Measurements from ENCODE around the gene ID3.
A peak's percentile ranks its signal among the peaks of the same experiment; 100 is the strongest.

ID3 gene, protein sequence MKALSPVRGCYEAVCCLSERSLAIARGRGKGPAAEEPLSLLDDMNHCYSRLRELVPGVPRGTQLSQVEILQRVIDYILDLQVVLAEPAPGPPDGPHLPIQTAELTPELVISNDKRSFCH

GRCh38 chr1:23559136-23559984, at the start of gene ID3:
TSS of gene ID3 (minus strand) at chr1:23559501. CDS start at chr1:23559426, 75 bp downstream.
- DNase-seq (ENCODE audit: low spot score): peak; percentile 88

DNA sequence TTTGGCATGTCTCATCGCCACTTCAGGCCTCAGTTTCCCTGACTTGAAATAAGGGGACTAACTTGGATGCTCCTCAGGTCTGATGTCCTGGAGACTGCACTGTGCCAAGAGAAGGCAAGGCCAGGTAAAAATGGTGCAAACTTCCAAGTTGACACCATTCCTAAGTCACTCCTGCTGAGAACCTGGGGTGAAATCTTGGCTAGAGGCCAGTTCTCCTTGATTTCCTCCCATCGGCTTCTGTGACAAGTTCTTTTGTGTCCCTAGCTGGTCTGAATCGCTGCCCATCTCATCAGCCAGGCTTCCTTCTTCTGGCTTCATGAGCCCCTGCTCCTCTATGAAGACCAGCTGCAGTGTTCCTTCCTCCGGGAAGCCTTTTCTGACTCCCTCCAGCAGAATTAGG, 48.6 kb upstream of the ID3 start:
- no peak for DNase-seq (ENCODE audit: low spot score)

DNA sequence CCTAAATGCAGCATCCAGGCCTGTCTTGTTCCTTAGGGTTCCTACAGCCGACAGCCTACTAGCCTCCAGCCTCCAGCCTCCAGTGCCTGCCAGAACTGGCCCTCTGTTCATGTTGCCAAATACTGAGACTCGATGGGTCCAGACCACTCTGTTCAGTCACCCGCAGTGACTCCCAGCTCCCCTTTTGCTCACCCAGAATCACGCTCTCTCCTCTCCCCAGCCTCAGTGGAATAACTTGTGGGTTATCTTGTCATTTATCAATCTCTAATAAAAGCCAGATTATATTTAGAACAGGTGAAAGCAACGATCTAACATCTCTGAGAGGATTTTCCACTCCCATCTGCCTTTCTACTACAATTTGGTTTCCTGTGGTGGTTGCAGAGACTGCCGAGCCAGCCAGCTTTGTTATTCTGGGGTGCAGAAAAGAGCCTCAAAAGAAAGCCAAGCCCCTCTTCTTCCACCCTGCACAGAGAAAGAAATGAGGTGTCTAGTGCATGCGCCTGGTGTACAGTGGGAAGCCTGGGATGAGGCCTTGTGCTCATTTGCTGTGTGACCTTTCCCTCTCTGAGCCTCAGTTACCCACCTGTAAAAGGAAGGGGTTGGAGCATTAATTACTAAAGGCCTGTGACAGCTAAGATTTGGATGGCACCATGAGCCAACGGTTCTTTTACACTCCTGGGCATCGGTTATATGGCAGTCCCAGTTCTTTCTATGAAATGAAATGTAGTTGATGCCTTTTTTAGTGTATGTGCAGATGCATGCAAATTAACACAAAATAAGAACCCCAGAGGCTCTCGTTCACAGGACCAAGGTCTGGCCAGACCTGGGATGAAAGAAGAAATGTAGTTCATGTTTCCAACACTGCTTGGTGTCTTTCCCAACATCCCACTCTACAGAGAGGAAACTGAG, 42.9 kb upstream of the ID3 start:
- no peak for DNase-seq (ENCODE audit: low spot score)

DNA sequence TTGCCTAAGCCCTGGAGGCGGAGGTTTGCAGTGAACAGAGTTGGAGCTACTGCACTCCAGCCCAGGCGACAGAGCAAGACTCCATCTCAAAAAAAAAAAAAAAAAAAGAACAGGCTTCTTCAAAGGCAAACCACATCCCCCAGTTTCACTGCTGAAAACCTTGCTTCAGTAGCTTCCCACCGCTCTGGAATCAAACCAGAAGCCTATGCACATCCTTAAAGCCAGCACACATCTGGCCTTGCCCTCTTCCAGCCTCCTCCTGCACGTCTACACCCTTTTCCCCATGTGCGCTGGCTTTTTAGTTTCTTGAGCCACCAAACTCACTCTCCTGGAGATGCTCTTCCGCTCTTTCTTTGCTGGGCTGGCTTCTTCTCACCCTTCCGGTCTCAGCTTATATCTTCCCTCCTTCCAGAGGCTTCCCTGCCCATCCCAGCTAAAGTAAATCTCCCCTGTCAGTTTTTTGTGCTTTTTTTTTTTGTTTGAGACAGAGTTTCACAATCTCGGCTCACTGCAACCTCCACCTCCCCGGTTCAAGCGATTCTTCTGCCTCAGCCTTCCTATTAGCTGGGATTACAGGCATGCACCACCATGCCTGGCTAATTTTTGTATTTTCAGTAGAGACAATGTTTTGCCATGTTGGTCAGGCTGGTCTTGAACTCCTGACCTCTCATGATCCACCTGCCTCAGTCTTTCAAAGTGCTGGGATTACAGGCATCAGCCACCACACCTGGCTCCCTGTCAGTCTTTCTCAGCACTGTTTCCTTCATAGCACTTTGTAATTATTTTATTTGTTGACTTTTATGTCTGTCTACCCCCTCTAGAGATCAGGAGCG, 42.0 kb upstream of the ID3 start:
- no peak for DNase-seq (ENCODE audit: low spot score)

DNA sequence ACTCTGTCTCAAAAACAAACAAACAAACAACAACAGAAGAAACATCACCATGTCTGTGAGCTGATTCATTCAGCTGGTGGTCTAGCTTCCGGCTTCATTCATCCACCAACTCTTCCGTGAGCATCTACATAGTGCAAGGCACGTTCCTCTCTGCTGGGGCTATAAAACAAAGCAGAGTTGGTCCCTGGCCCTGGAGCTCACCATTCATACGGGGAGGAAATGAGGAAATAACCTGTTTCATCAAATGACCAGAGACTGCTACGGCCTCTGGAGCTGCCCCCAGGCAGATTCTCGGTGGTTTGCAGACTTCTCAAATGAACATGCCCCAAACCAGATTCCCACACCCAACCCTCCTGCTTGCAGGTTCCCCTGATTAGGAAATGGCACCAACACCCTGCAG, 41.0 kb upstream of the ID3 start:
- DNase-seq (ENCODE audit: low spot score): no peak

GRCh38 chr1:23599125-23599524, 39.8 kb upstream of the ID3 start:
- DNase-seq (ENCODE audit: low spot score): no peak

DNA sequence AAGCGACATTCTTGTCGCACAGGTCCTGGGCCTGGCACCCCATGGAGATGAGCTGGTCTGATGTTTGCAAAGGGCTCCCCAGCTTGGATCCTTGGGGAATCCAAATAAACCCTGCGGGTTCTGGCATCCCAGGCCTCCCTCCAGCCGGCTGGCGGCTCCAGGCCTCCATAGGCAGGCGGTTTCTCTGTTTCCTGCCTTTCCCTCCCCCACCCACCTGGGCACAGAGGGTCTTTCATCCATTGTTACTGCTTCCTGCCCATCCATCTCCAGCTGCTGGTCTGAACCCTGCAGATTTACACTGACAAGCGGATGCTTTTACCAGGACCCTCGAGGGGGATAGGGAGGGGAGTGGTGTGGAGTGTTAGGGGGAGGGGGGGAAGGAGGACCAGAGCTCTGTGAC, 39.1 kb upstream of the ID3 start:
- DNase-seq (ENCODE audit: low spot score): no peak

- DNase-seq (ENCODE audit: low spot score): no peak
Observed at GRCh38 chr1:23597635-23598388, 38.5 kb upstream of the ID3 start.

DNA sequence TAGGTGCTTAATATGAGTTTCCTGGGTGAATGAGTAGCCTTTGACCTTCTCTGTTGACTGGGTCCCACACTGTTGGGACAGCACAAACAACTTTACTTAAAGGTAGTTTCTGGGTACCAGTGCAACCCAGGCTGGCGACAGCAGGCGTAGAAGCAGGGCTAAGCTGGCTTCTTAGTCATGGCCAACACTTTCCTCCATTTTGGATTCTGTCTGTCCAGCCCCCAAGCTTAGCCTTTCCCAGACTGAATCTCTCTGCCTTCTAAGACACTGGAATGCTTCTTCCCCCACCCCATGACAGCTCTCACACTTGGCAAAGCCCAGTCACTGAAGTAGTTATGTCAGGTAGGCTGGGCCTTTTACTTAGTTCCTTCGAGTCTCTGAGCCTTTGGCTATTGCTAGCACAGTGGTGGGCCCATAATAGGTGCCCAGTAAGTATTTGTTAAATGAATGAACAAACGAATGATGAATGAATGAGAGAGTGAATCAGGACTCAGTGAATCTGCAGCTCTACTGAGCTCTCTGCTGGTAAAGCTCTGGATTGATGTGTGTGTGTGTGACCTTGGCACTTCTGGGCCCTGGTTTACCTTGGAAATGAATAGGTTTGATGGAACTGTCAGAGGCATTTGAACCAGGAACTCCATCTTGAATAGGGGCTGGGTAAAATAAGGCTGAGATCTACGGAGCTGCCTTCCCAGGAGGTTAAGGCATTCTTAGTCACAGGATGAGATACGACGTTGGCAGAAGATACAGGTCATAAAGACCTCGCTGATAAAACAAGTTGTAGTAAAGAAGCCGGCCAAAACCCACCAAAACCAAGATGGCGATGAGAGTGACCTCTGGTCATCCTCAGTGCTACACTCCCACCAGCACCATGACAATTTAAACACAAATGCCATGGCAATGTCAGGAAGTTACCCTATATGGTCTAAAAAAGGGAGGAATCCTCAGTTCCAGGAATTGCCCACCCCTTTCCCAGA, 37.4 kb upstream of the ID3 start:
- DNase-seq (ENCODE audit: low spot score): no peak

GRCh38 chr1:23594927-23595353, 35.6 kb upstream of the ID3 start:
- no peak for DNase-seq (ENCODE audit: low spot score)

DNA sequence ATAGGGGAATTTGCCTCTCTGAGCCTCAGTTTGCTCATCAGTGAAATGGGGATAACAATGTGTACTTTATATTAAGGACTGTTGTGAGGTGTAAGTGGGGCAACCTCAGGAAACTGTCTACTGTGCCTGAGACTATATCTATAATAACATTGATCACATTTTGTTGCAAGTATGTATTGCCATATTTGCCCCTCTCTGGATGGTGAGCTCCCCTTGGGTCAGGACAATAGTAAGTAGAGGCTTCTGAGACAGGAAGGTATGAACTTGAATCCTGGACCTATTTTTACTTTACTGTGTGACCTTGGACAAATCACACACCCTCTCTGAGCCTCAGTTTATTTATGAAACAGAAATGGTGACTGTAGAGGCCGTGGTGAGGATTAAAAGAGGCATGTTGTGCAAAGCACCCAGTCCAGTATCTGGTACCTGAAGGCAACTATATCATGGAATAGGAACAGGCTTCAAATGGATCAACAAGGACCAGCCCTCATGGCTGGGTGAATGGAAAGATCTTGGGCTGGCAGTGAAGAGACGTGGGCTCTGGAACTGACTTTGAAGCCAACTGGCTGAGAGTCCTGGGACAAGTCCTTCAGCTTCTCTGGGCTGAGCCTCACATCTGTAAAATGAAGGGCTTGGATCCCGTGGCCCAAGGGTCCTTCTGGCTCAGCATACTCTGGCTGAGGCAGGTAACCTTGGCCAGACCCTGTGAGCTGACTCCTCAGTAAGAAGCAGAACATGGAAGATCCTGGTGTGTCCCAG, 35.0 kb upstream of the ID3 start:
- no peak for DNase-seq (ENCODE audit: low spot score)

DNA sequence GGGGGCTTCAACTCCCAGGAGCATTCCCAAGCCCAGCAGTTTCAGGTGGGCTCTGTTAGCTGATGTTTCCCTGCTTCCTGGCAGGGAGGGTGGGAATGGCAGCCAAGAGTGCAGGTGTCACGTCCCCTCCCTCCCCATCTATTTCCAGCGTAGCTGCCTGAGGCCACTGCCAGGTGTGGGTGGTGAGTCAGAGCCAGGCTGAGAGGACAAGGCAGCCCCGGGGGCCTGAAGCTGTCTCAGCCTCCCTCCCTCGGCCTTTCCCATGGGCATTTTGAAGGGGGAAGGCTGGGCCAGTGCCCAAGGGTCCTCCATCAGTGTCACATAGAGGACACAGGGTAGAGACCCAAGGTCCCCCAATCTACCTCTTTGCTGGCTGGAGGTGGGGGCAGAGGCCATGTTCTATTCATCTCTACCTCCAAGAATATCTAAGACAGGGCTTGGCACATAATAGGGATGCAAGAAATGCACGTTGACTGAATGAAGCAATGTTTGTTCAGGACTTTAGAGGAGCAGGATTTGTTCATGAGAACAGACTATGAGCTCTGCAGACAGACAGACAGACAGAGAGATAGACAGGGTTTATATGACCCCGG, 34.4 kb upstream of the ID3 start:
- DNase-seq (ENCODE audit: low spot score): no peak

GRCh38 chr1:23593042-23593521, 33.8 kb upstream of the ID3 start:
- no peak for DNase-seq (ENCODE audit: low spot score)

- DNase-seq (ENCODE audit: low spot score): no peak
Observed at GRCh38 chr1:23592209-23592892, 33.0 kb upstream of the ID3 start.

DNA sequence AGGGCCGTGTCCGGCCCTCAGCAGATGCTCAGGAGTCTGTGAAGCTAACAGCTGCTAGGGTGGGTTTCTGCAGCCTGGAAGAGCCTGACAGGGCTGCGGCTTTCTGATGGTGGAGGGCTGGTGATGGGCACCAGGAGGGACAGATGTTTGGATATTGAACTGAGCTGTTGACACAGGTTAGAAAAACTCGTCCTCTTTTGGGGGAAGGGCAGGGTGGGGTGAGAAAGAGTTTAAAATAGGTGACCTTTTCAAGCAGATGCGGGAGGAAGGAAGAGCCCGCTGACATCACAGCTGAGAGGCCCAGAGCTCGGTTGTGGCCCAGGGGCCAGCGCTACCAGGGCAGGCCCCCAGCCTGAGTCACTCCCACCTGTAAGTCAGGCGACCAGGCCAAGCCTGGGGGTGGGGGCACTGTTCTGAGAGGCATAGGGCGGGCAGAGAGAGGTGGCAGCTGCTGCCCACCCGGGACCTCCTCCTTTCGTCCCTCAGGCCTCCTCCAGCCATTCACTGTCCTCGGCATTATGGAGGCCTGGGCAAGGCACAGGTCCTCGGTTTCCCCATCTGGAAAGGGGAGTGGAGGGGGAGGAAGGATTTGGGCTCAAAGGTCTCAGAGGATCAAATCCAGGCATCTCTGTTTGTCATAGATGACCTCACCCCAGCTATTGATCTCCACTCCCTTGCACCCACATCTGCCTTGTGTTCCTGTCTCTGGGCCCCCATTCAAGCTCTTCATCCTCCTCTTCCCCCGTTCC, 32.3 kb upstream of the ID3 start:
- DNase-seq (ENCODE audit: low spot score): no peak

- no peak for DNase-seq (ENCODE audit: low spot score)
Observed at GRCh38 chr1:23590058-23590783, 30.9 kb upstream of the ID3 start.

- DNase-seq (ENCODE audit: low spot score): no peak
Observed at GRCh38 chr1:23589585-23589986, 30.3 kb upstream of the ID3 start.
